ENCODE measurements around the gene SERPINB6.
"Not testable (repeated sequence)": the region's sequence is repeated elsewhere in the genome, so short reads cannot be mapped to it uniquely, and the experiment has no call there.

Gene SERPINB6

GRCh38 chr6:2909718-2910117, 61.6 kb downstream of the SERPINB6 start:
- DNase-seq (ENCODE audit: low read depth), result no peak
- no peak for TF ChIP-seq CTCF (IDR thresholded peaks at IDR 0.05; ENCODE audit: insufficient read depth, low read depth, low read length, missing control alignments)
- no peak overlapping the region for H3K4me3 ChIP-seq (ENCODE audit: low read length)

GRCh38 chr6:2909051-2909606, 62.2 kb downstream of the SERPINB6 start:
- not testable (repeated sequence) for DNase-seq (ENCODE audit: low read depth); H3K4me3 ChIP-seq (ENCODE audit: low read length)

- DNase-seq (ENCODE audit: low read depth), result peak; percentile 53
Measured at GRCh38 chr6:2908516-2908915, 62.9 kb downstream of the SERPINB6 start.

GRCh38 chr6:2903411-2904185, 67.8 kb downstream of the SERPINB6 start:
- not testable (repeated sequence) for H3K4me3 ChIP-seq (ENCODE audit: low read length)

More at GRCh38 chr6:2908516-2908915, 62.9 kb downstream of the SERPINB6 start:
- not testable (repeated sequence) for H3K4me3 ChIP-seq (ENCODE audit: low read length)

GRCh38 chr6:2901645-2902502, 69.5 kb downstream of the SERPINB6 start:
- H3K4me3 ChIP-seq (ENCODE audit: low read length), result peak overlapping the region; percentile 42
- not testable (repeated sequence) for DNase-seq (ENCODE audit: low read depth)

More at GRCh38 chr6:2903411-2904185, 67.8 kb downstream of the SERPINB6 start:
- not testable (repeated sequence) for DNase-seq (ENCODE audit: low read depth)

GRCh38 chr6:2900821-2901644, 70.3 kb downstream of the SERPINB6 start:
- no peak for DNase-seq (ENCODE audit: low read depth)
- no peak for TF ChIP-seq CTCF (IDR thresholded peaks at IDR 0.05; ENCODE audit: insufficient read depth, low read depth, low read length, missing control alignments)
- no peak overlapping the region for H3K4me3 ChIP-seq (ENCODE audit: low read length)

- H3K4me3 ChIP-seq (ENCODE audit: low read length), result no peak overlapping the region
- no peak for DNase-seq (ENCODE audit: low read depth)
- TF ChIP-seq CTCF (IDR thresholded peaks at IDR 0.05; ENCODE audit: insufficient read depth, low read depth, low read length, missing control alignments), result no peak
Measured at GRCh38 chr6:2900221-2900807, 71.1 kb downstream of the SERPINB6 start.

GRCh38 chr6:2899596-2899995, 71.8 kb downstream of the SERPINB6 start:
- no peak overlapping the region for H3K4me3 ChIP-seq (ENCODE audit: low read length)
- no peak for TF ChIP-seq CTCF (IDR thresholded peaks at IDR 0.05; ENCODE audit: insufficient read depth, low read depth, low read length, missing control alignments)
- no peak for DNase-seq (ENCODE audit: low read depth)

All from epithelial cell of esophagus (primary cell).